Measurements from ENCODE around the gene TULP3.

TULP3 gene

DNA sequence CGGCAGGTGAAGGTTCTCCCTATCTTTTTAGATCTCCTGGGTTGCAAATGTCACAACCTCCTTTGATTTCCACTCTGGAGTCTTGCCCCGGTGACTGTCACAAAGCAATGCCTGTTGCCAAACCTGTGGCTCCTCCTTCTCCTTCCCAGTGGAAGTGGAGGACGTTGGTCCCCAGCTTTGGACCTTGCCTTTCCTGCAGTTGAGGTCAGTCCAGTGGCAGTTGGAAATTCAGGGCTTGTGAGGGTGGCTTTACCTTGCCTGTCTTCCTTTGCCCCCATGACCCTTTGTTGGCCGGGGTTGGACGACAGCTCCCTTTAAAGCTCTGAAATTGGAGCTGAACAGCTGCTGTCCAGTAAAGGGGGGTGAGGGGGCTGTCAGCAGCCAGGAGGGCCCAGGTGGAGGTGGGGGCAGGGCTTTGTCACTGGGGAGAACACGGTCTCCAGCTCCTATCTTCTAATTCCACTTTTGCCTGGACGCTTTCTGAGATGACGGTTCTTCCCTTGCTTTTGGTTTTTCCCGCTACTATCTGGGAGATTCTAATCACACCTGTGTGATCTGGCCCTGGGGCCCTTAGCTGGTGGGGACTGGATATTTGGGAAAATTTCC lies 72.6 kb downstream of the TULP3 start:
- TF ChIP-seq, protein P1, sequence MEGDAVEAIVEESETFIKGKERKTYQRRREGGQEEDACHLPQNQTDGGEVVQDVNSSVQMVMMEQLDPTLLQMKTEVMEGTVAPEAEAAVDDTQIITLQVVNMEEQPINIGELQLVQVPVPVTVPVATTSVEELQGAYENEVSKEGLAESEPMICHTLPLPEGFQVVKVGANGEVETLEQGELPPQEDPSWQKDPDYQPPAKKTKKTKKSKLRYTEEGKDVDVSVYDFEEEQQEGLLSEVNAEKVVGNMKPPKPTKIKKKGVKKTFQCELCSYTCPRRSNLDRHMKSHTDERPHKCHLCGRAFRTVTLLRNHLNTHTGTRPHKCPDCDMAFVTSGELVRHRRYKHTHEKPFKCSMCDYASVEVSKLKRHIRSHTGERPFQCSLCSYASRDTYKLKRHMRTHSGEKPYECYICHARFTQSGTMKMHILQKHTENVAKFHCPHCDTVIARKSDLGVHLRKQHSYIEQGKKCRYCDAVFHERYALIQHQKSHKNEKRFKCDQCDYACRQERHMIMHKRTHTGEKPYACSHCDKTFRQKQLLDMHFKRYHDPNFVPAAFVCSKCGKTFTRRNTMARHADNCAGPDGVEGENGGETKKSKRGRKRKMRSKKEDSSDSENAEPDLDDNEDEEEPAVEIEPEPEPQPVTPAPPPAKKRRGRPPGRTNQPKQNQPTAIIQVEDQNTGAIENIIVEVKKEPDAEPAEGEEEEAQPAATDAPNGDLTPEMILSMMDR (conservative IDR thresholded peaks at IDR 0.05; ENCODE audit: low read depth, low read length), result no peak
- H3K4me3 ChIP-seq (ENCODE audit: low read depth, low read length), result no peak overlapping the region
- no peak for DNase-seq (ENCODE audit: low read depth)

DNA sequence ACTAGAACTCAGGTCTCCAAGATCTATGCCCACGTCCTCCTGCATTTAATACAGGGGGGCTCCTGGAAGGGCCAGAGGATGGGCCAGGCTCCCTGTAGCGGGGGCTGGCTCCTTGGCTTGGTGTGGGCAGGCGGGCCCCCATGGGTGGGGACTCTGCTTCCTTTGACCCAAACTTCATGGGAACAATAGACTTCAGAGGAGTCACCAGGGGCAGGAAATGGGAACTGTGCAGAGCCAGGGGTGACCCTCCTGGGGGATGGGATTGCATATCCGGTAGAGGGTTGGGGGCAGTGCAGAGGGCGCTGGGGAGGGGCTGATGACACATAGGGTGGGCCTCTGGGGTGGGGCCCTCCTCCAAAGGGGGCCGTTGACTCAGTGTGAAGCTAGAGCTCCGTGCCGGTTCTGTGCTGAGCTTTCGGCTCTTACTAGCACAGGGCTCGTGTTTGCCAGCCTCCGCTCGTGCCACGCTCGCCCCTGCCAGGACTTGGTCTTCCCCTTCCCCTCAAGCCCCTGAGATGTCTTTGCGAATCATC lies 73.1 kb downstream of the TULP3 start:
- peak overlapping the region; percentile 18 for H3K4me3 ChIP-seq (ENCODE audit: low read depth, low read length)
- peak; percentile 18 for DNase-seq (ENCODE audit: low read depth)
- TF ChIP-seq, protein P1 (conservative IDR thresholded peaks at IDR 0.05; ENCODE audit: low read depth, low read length), result no peak

DNA sequence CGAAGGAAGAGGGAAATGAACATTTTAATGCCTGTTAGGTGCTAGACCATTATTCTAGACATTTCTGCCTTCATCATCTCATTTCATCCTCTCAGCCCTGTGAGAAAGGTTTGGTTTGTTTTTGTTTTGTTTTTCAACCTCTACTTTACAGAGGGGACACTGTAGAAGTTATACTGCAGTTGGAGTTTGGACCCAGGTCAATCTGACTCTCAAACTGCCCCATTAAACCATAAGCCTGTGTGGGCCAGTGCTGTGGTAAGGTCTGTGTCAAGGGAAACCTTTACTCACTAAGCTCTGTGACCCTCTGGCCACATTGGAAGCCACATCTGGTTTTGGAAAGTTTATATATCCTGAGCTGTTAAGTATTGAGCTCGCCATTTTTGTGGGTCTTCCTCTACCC lies 77.0 kb downstream of the TULP3 start:
- TF ChIP-seq, protein P1 (conservative IDR thresholded peaks at IDR 0.05; ENCODE audit: low read depth, low read length), result no peak
- no peak for DNase-seq (ENCODE audit: low read depth)
- no peak overlapping the region for H3K4me3 ChIP-seq (ENCODE audit: low read depth, low read length)

DNA sequence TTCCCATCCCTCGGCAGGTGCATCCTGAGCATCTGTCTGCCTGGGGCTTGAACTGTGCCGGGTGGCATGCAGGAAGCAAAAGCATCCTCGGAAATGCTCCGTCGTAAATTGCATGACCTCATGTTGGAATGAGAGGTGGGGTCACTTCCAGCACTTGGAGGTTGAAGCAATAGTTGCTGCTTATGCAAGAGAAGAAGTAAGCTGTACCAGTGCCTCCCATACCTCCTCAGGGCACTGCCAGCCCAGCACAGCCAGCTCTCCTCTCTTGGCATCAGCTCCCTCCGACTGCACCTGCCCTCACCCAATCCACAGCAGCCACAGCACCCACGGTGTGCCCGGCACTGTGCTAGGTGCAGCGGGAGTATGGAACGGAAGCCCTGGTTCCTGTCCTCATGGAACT lies 80.1 kb downstream of the TULP3 start:
- TF ChIP-seq, protein P1 (conservative IDR thresholded peaks at IDR 0.05; ENCODE audit: low read depth, low read length), result no peak
- no peak overlapping the region for H3K4me3 ChIP-seq (ENCODE audit: low read depth, low read length)
- peak; percentile 6 for DNase-seq (ENCODE audit: low read depth)

DNA sequence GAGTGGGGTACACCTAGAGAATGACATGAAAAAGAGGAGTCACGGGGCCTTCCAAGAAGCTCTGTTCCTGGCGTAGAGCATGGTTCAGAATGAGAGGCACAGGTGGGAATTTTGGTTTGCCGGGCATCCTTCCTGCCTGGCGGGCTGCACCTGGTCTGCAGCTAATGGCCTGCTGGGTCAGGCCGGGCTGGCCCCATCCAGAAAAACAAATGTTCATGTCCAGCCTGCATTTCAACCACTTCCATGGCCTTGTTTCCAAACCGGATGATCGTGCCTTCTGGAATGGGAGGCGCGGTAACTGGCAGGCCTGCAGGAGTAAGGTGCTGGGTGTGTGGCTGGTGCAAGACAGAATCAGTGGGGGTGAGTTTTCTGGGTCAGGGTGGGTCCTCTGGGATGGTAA lies 82.9 kb downstream of the TULP3 start:
- no peak overlapping the region for H3K4me3 ChIP-seq (ENCODE audit: low read depth, low read length)
- no peak for DNase-seq (ENCODE audit: low read depth)
- TF ChIP-seq, protein P1 (conservative IDR thresholded peaks at IDR 0.05; ENCODE audit: low read depth, low read length), result no peak

DNA sequence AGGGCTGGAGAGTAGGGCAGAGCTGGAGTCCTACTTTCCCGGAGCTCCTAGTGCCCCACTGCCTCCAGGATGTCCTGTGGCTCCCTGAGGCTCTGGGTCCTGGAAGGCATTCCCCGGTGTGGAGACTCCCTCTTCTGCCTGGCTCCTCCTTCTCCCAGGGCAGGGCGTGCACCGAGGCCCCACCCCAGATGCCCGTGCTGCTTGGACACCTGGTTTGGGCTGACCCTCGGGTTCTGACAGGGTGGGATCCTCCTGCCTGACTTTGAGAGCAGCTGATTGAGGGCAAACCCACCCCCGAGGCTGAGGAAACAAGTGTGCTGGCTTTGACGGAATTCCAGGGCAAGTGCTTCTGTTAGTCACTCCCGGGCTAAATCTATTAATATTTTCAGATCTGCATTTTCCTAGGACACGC lies 83.9 kb downstream of the TULP3 start:
- H3K4me3 ChIP-seq (ENCODE audit: low read depth, low read length), result peak overlapping the region; percentile 16
- DNase-seq (ENCODE audit: low read depth), result peak; percentile 30
- TF ChIP-seq, protein P1 (conservative IDR thresholded peaks at IDR 0.05; ENCODE audit: low read depth, low read length), result no peak

DNA sequence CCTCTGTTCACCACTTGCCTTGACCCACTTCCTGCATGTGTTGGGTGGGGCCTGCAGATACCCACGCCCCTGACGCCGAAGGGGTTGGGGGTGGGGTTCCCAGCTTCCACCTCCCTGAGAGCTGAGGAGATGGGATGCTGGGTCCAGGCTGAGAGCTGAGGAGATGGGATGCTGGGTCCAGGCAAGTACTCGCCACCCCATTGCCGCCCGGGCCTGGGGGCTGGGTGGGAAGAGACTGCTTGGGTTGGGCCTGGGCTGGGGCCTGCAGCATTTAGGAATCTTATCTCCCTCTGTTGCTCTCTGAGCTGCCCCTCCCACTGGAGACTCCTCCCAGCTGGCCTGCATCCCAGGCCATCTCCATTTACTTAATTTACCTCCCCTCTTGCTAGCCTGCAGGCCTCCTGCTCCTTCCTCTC lies 85.9 kb downstream of the TULP3 start:
- DNase-seq (ENCODE audit: low read depth), result no peak
- H3K4me3 ChIP-seq (ENCODE audit: low read depth, low read length), result no peak overlapping the region
- TF ChIP-seq, protein P1 (conservative IDR thresholded peaks at IDR 0.05; ENCODE audit: low read depth, low read length), result no peak
